ENCODE results near the gene SYNJ2.

Gene SYNJ2

GRCh38 chr6:158044525-158044888, 62.8 kb downstream of the SYNJ2 start:
- TF ChIP-seq REST (IDR thresholded peaks at IDR 0.05; ENCODE audit: low read depth) = no peak
- no peak for TF ChIP-seq TAF1 (IDR thresholded peaks at IDR 0.05; ENCODE audit: low read depth)
- no peak for TF ChIP-seq RAD21 (IDR thresholded peaks at IDR 0.05; ENCODE audit: low read depth)
- no peak for TF ChIP-seq FOXM1 (IDR thresholded peaks at IDR 0.05; ENCODE audit: borderline replicate concordance, low read depth)
- no peak for TF ChIP-seq NFIC (IDR thresholded peaks at IDR 0.05)
- TF ChIP-seq CEBPB (IDR thresholded peaks at IDR 0.05) = no peak
- no peak for TF ChIP-seq CREB1 (IDR thresholded peaks at IDR 0.05; ENCODE audit: low read depth)
- no peak for TF ChIP-seq EP300 (IDR thresholded peaks at IDR 0.05; ENCODE audit: borderline replicate concordance)
- TF ChIP-seq YY1 (IDR thresholded peaks at IDR 0.05; ENCODE audit: low read depth) = no peak
- TF ChIP-seq, protein P1, sequence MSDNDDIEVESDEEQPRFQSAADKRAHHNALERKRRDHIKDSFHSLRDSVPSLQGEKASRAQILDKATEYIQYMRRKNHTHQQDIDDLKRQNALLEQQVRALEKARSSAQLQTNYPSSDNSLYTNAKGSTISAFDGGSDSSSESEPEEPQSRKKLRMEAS (IDR thresholded peaks at IDR 0.05) = no peak
- no peak for TF ChIP-seq EGR1 (IDR thresholded peaks at IDR 0.05)
- TF ChIP-seq TCF12 (IDR thresholded peaks at IDR 0.05; ENCODE audit: low read depth) = no peak
- no peak for TF ChIP-seq ZBTB7A (IDR thresholded peaks at IDR 0.05; ENCODE audit: low read depth)
- TF ChIP-seq, protein P2, sequence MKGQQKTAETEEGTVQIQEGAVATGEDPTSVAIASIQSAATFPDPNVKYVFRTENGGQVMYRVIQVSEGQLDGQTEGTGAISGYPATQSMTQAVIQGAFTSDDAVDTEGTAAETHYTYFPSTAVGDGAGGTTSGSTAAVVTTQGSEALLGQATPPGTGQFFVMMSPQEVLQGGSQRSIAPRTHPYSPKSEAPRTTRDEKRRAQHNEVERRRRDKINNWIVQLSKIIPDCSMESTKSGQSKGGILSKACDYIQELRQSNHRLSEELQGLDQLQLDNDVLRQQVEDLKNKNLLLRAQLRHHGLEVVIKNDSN (IDR thresholded peaks at IDR 0.05) = no peak
- TF ChIP-seq TEAD4 (IDR thresholded peaks at IDR 0.05) = no peak

GRCh38 chr6:158046201-158047126, 64.8 kb downstream of the SYNJ2 start:
- TF ChIP-seq TCF12 (IDR thresholded peaks at IDR 0.05; ENCODE audit: low read depth) (no peak), REST (IDR thresholded peaks at IDR 0.05; ENCODE audit: low read depth) (no peak), ZBTB7A (IDR thresholded peaks at IDR 0.05; ENCODE audit: low read depth) (no peak), RAD21 (IDR thresholded peaks at IDR 0.05; ENCODE audit: low read depth) (no peak), TEAD4 (IDR thresholded peaks at IDR 0.05) (no peak), EP300 (IDR thresholded peaks at IDR 0.05; ENCODE audit: borderline replicate concordance) (no peak), FOXM1 (IDR thresholded peaks at IDR 0.05; ENCODE audit: borderline replicate concordance, low read depth) (no peak), NFIC (IDR thresholded peaks at IDR 0.05) (no peak), TAF1 (IDR thresholded peaks at IDR 0.05; ENCODE audit: low read depth) (no peak), CEBPB (IDR thresholded peaks at IDR 0.05) (no peak)

DNA sequence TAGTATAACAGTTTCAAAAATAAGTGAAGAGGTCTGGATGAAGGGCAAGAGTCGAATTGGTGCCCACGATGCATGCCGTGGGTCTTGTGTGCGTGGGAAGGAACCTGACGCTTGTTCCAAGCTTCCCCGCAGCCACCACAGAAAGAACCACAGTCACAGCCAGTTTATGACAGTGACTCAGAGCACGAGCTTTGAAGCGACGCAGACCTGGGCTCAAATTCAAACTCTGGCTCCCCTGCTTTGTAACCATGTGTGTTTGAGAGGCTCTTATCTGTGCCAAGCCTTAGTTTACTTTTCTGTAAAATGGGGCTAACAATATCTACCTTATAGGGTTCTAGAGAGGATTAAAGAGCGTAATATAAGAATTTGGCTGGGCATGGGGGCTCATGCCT, 65.5 kb downstream of the SYNJ2 start:
- no peak for TF ChIP-seq EGR1 (IDR thresholded peaks at IDR 0.05)
- TF ChIP-seq, protein P1 (IDR thresholded peaks at IDR 0.05) = no peak
- TF ChIP-seq ZBTB7A (IDR thresholded peaks at IDR 0.05; ENCODE audit: low read depth) = no peak
- no peak for TF ChIP-seq CREB1 (IDR thresholded peaks at IDR 0.05; ENCODE audit: low read depth)
- TF ChIP-seq EP300 (IDR thresholded peaks at IDR 0.05; ENCODE audit: borderline replicate concordance) = no peak
- no peak for TF ChIP-seq REST (IDR thresholded peaks at IDR 0.05; ENCODE audit: low read depth)

DNA sequence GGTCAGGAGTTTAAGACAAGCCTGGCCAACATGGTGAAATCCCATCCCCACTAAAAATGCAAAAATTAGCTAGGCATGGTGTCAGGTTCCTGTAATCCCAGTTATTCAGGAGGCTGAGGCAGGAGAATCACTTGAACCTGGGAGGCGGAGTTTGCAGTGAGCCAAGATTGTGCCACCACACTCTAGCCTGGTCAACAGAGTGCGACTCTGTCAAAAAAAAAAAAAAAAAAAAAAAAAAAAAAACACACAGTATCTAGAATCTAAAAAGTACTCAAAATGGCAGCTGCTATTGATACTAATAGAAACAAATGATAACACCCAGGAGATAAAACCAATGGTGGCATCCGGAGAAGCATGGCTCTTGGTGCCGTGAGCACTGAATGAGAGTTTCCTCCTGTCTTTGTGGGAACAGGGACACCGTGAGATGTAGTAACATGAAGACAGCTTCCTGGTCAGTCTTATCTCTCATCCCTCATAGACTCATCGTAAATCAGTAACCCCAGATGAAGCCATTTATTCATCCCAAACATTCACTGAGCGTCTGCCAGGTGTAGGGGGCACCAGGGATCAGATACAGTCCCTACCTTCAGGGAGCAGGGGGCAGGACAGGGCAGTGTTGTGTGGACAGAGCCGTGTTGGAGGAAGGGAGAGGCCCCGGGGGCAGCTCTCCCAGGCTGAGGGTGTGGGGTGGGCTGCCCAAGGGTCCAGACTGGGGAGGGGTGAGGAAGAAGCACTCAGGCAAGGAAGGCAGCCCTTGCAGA, 66.1 kb downstream of the SYNJ2 start:
- TF ChIP-seq ZBTB7A (IDR thresholded peaks at IDR 0.05; ENCODE audit: low read depth) (no peak), TAF1 (IDR thresholded peaks at IDR 0.05; ENCODE audit: low read depth) (no peak), TEAD4 (IDR thresholded peaks at IDR 0.05) (no peak), EP300 (IDR thresholded peaks at IDR 0.05; ENCODE audit: borderline replicate concordance) (no peak), FOXM1 (IDR thresholded peaks at IDR 0.05; ENCODE audit: borderline replicate concordance, low read depth) (no peak)
- TF ChIP-seq, protein P2 (IDR thresholded peaks at IDR 0.05) = no peak

Data from Ishikawa (cell line).